ENCODE measurements around the gene TMEM109.

Gene TMEM109

GRCh38 chr11:60926500-60926899 lies 12.5 kb downstream of the TMEM109 start:
- DNase-seq = no peak

DNA sequence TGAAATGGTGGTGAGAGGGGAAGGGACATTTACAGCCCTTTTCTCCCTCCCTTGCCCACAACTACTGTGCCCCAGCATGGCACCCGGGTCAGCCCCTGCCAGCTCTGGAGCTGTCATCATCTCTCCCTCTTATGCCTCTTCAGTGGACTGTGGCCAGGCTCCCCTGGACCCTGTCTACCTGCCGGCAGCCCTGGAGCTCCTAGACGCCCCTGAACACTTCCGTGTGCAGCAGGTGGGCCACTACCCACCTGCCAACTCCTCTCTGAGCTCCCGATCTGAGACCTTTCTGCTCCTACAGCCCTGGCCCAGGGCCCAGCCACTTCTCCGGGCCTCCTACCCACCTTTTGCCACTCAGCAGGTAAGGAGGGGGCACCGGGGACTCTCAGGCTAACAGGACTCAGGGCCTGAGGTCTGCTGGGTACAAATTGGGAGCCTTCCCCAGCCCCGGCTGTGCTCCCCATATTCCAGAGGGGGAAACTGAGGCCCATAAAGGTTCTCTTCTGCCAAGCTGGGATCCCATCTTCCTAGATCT lies 13.2 kb downstream of the TMEM109 start:
- no peak for DNase-seq

DNA sequence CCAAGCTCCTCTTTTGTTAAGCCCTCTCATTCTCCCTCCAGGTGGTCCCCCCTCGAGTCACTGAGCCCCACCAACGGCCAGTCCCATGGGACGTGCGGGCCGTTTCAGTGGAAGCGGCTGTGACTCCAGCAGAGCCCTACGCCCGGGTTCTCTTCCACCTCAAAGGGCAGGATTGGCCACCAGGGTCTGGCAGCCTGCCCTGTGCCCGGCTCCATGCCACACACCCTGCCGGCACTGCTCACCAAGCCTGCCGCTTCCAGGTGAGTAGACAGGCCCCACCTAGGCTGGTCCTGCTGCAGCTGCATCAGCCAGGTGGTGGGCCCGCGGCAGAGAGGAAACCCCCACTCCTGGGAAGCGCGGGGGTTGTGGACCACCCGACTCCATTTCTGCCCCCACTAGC lies 13.6 kb downstream of the TMEM109 start:
- no peak for DNase-seq

DNA sequence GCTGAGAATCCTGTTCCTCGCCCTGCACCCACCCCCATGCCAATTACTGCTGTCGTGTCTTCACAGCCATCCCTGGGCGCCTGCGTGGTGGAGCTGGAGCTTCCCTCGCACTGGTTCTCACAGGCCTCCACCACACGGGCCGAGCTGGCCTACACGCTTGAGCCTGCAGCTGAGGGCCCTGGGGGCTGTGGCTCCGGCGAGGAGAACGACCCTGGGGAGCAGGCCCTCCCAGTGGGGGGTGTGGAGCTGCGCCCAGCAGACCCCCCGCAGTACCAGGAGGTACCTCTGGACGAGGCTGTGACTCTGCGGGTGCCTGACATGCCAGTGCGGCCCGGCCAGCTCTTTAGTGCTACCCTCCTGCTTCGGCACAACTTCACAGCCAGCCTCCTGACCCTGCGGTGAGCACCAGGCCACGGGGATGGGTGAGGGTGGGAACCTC lies 14.6 kb downstream of the TMEM109 start:
- DNase-seq = no peak

DNA sequence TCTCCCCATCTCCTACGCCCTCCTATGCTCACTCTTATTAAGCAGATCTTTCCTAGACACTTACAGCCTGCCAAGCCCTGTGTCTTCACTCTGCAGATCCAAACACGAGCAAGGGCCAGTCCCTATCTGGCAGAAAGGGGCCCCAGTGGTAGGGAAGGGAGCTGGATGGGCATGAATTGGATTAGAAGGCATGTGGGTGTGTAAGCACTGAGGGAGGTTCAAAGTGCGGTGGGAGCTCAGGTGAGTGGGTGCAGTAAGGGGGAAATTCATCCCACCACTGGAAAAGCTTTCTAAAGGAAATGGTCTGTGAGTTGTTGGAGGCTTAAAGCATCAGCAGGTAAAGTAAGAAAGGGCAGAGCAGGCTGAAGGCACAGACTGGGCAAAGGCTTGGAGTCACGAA lies 15.8 kb downstream of the TMEM109 start:
- no peak for DNase-seq

DNA sequence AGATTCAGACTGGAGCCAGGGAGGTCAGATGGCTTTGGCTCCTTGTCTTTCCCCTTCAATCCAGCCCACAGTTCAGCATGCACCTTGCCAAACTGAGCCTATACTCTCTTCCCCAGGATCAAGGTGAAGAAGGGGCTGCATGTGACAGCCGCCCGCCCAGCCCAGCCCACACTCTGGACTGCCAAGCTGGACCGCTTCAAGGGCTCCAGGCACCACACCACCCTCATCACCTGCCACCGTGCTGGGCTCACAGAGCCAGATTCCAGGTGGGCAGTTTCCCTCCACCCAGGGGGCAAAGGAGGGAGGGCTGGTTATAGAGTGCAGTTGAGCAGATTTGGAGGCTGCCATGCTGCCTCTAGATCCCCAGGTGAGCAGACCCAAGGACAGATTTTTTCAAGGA lies 16.4 kb downstream of the TMEM109 start:
- DNase-seq = no peak

DNA sequence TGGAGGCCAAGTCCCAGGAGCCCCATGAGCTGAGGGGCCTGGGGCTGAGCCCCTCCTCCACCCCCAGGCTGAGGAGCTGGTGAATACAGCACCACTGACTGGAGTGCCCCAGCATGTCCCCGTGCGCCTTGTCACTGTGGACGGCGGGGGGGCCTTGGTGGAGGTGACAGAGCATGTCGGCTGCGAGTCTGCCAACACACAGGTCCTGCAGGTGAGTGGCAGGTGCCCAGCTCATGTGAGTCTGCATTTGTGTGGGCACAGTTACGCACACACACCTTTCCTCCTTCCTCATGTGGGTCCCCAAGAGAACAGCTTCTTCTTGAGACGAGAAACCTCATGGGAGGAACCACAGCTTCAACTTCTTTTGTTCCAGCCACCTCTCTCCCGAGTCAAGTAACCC lies 18.0 kb downstream of the TMEM109 start:
- DNase-seq = no peak

DNA sequence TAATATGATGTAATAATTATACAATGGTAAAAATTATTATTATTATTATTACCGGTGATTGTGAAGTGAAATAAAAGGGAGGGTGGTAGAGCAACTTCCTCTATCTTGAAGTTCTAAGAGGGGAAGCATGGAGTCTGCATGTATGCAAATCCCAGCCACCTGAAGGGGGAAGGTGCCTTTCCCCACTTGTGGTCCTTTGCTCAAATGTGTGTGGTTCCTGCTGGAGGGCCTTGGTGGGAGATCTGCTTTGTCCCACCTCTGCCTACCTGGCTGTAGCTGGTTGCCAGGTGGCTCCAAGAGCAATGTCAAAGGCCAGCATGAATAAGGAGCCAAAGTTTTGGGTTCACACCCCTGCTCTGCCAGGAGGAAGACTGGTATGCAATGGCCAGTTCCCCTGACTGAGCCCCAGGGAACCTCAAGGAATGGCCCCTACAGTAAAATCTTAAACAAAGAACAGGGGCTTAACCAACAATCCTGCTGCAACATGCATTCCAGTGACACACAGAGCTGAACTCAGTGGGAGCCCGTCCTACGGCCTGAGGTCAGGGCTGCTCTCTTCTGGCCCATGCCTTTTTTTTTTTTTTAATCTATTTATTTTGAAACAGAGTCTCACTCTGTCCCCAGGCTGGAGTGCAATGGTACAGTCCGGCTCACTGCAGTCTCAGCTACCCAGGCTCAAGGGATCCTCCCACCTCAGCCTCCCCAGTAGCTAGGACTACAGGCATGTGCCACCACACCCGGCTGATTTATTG lies 18.8 kb downstream of the TMEM109 start:
- no peak for DNase-seq

GRCh38 chr11:60933416-60934123 lies 19.6 kb downstream of the TMEM109 start:
- DNase-seq = peak in 1 of 2 donors; percentile 51

- DNase-seq = no peak
Measured at GRCh38 chr11:60934124-60934789, 20.3 kb downstream of the TMEM109 start.

GRCh38 chr11:60934790-60935605 lies 21.0 kb downstream of the TMEM109 start:
- DNase-seq = no peak

- peak in 1 of 2 donors; percentile 50 for DNase-seq
Measured at GRCh38 chr11:60935676-60936442, 21.9 kb downstream of the TMEM109 start.

- DNase-seq = no peak
Measured at GRCh38 chr11:60936467-60937143, 22.6 kb downstream of the TMEM109 start.

DNA sequence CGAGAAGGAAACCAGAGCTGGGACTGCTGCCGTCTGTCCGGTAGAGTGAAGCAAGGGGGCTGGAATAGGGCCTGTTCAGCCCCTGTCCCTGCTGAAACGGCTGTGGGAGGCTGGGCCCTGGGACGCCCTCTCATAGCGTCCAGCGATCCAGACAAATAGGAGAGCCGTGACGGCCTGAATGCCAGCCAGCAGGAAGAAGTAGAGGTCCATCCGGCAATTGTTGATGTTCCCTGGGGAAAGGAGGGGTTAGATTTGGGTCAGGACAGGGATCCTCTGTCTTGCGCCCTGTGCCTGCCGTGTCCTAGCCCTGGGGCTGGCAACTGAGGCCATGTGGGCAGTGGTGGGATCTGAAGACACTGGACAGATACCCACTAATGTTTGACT lies 23.2 kb downstream of the TMEM109 start:
- no peak for DNase-seq

GRCh38 chr11:60937811-60938210 lies 23.9 kb downstream of the TMEM109 start:
- DNase-seq = no peak

GRCh38 chr11:60938500-60938899 lies 24.5 kb downstream of the TMEM109 start:
- no peak for DNase-seq

GRCh38 chr11:60939301-60939700 lies 25.3 kb downstream of the TMEM109 start:
- DNase-seq = no peak

GRCh38 chr11:60939855-60940254 lies 25.9 kb downstream of the TMEM109 start:
- DNase-seq = no peak

DNA sequence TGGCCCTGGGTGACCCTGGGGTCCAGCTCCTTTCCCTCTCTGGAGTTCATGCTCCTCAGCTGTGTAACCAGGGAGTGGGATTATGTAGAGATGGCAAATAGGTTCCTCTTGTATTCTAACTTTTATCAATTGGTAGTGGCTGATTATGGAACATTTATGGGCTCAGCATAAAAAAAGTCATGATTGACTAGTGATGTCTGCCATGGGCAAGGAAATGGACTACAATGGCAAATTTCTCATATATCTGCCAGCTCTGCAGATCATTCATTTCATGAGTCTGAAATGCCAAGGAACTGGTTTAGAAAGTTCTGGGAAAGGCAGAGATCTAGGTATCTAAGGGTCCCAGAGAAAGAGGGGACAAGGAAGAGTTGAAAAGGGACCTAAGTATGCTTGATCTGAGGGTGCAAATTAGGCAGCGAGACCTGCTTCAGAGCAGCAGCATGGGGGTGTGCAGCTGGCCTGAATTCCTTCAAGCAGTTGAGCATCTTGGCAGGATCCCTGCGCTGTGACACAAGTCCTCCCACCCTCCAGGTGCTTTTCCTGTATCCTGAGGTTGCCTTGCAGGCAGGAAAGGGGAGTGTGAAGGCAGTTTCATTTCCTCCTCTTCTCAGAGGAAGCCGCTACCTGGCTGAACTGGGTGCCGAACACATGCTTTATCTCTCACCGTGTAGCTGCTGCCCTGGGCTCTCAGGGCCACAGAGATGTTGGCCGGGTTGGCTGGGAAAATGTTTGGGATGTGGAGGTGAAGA lies 27.6 kb downstream of the TMEM109 start:
- DNase-seq = no peak

DNA sequence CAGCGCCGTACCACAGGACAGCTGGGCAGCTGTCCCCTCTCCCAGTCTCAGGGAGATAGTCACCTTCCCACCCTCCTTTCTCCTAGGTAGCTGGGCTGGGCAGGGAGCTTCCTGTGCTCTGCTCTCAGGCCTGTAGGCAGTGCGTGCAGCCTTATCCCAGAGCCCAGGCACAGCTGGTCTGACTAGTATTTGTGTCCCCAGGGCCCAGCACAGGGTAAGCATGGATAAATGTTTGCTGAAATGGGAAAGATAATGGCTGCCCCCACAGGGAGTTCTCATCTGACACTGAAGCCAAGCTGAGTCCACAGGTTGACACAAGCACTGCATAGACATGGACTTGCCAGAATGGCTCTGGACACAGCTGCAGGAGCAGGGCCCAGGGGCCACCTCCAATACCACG lies 28.3 kb downstream of the TMEM109 start:
- DNase-seq = no peak
